Keratinocyte (primary cell): Measurements from ENCODE around the gene DTX4. TPM values are rescaled to one million over a fixed set of nuclear protein-coding genes. Genes with fewer than 3 reads are reported as not detected.

Experiments used
- DNase-seq: peaks from one replicate; pipeline ENCODE4 v3.0.0-alpha.2; 2011; ENCODE audit warnings: low read depth, missing footprints, low spot score
- FAIRE-seq: peaks from 2 replicates; lab custom pipeline; 2011; peaks lifted over from hg19 to GRCh38; lab: Jason Lieb, UNC
- H2AFZ ChIP-seq: 2 replicates; pipeline ENCODE4 v1.6.0; 2012; ENCODE audit warnings: low read length, control low read depth, inconsistent platforms; ENCODE audit not compliant: control insufficient read depth
- H3K27ac ChIP-seq: 2 replicates; pipeline ENCODE4 v1.5.1; 2011; ENCODE audit warnings: low read length; ENCODE audit not compliant: control insufficient read depth, insufficient read depth
- H3K27me3 ChIP-seq: 3 replicates; pipeline ENCODE4 v1.6.0; 2011; ENCODE audit warnings: low read length; ENCODE audit not compliant: control insufficient read depth, insufficient read depth; ENCODE audit errors: extremely low read depth
- H3K36me3 ChIP-seq, 2 experiments: 2 replicates in 1 of 2; 3 replicates in 1 of 2; pipeline ENCODE4 v1.5.1; 2011; ENCODE audit warnings: low read length in 2 of 2, mild to moderate bottlenecking in 1 of 2; ENCODE audit not compliant: control insufficient read depth in 2 of 2, insufficient read depth in 2 of 2; ENCODE audit errors: extremely low read depth in 1 of 2
- H3K4me1 ChIP-seq: 3 replicates; pipeline ENCODE4 v1.5.1; 2011; ENCODE audit warnings: low read length; ENCODE audit not compliant: control insufficient read depth, insufficient read depth; ENCODE audit errors: extremely low read depth
- H3K4me2 ChIP-seq: 3 replicates; pipeline ENCODE4 v1.6.0; 2011; ENCODE audit warnings: low read depth, low read length; ENCODE audit not compliant: control insufficient read depth, insufficient read depth; ENCODE audit errors: extremely low read depth
- H3K4me3 ChIP-seq, 3 experiments: fragments of 200-600 bp in 1 of 3; sonication (generic) in 1 of 3; 2 replicates in 2 of 3; 3 replicates in 1 of 3; pipeline ENCODE4 v1.5.1; 2011 to 2016; ENCODE audit warnings: low read length in 3 of 3, mild to moderate bottlenecking in 3 of 3, control low read depth in 2 of 3, inconsistent platforms in 1 of 3, low read depth in 1 of 3, mixed read lengths in 1 of 3, mixed run types in 1 of 3, moderate library complexity in 1 of 3; ENCODE audit not compliant: control insufficient read depth in 2 of 3, insufficient read depth in 2 of 3; ENCODE audit errors: extremely low read depth in 1 of 3
- H3K79me2 ChIP-seq: 2 replicates; pipeline ENCODE4 v1.6.0; 2012; ENCODE audit warnings: low read length; ENCODE audit not compliant: control insufficient read depth, insufficient read depth
- H3K9ac ChIP-seq: 3 replicates; pipeline ENCODE4 v1.6.0; 2011; ENCODE audit warnings: low read length; ENCODE audit not compliant: control insufficient read depth, insufficient read depth; ENCODE audit errors: extremely low read depth
- H3K9me1 ChIP-seq: 3 replicates; pipeline ENCODE4 v1.6.0; 2011; ENCODE audit warnings: low read length; ENCODE audit not compliant: control insufficient read depth, insufficient read depth; ENCODE audit errors: extremely low read depth
- H3K9me3 ChIP-seq: 2 replicates; pipeline ENCODE4 v1.5.1; 2012; ENCODE audit warnings: low read depth, low read length; ENCODE audit not compliant: control insufficient read depth
- H4K20me1 ChIP-seq: 3 replicates; pipeline ENCODE4 v1.6.0; 2011; ENCODE audit warnings: low read length; ENCODE audit not compliant: control insufficient read depth, insufficient read depth; ENCODE audit errors: extremely low read depth
- EZH2 ChIP-seq: IDR thresholded peaks from one replicate; pipeline ENCODE4 v1.6.1; 2012; ENCODE audit warnings: inconsistent platforms, mild to moderate bottlenecking, low read length, moderate library complexity
- dilution Hi-C: fragments of 300-500 bp; cut with MboI; formaldehyde crosslinking; loops from one replicate; pipeline ENCODE4 v1.7.0; 2020; ENCODE audit warnings: low sequenced_read_pairs; ENCODE audit not compliant: extremely low pct_ligation_motif_present
- polyA plus RNA-seq, 5 experiments: library from polyadenylated mRNA; depleted of rRNA in 3 of 5; stranded (reverse) in 3 of 5; stranded (forward) in 1 of 5; unstranded in 1 of 5; fragments of >200 nt; gene quantifications; 1 replicate in 1 of 5; 2 replicates in 3 of 5; 3 replicates in 1 of 5; pipeline versions ENCODE4 v1.2.1 to v1.2.3, GENCODE V29; 2011 to 2012; ENCODE audit warnings: missing spikeins in 2 of 5, low read depth in 1 of 5, low replicate concordance in 1 of 5
- TF ChIP-seq, protein P1 (sequence below), 3 experiments: IDR thresholded peaks in 1 of 3; conservative IDR thresholded peaks in 1 of 3; optimal IDR thresholded peaks in 1 of 3; 2 replicates in 2 of 3; 3 replicates in 1 of 3; pipeline versions ENCODE3 to v1.5.1; 2011; ENCODE audit warnings: low read length in 3 of 3, mild to moderate bottlenecking in 3 of 3, moderate library complexity in 2 of 3, control low read depth in 1 of 3, inconsistent platforms in 1 of 3; ENCODE audit not compliant: insufficient read depth in 2 of 3; ENCODE audit errors: extremely low read depth in 1 of 3

DTX4 gene
- polyA plus RNA-seq, 1 donor (not counting 4 experiments of a cell fraction or from before 2014, with no cell fraction given), result 1.6 TPM

DNA sequence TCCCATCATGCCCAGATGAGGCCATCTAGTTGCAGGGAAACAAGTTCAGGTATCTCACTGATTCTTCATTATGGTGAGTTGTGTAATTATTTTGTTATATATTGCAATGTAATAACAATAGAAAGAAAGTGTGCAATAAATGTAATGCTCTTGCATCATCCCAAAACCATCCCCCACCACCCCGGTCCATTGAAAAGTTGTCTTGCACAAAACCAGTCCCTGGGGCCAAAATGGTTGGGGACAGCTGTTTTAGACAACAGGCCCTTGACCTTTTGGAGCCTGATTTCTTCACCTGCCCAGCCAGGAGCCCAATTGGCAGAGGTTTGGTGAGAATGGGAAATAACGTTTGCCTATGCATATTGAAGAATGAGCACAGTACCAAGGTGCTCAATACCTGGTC, 24.8 kb downstream of the DTX4 start:
- no peaks in the 10 kb centered on the region for H3K27me3 ChIP-seq
- H3K9me1 ChIP-seq, result no peaks in the 10 kb centered on the region
- no peaks in the 10 kb centered on the region for H4K20me1 ChIP-seq
- no peak for TF ChIP-seq EZH2
- TF ChIP-seq, protein P1, sequence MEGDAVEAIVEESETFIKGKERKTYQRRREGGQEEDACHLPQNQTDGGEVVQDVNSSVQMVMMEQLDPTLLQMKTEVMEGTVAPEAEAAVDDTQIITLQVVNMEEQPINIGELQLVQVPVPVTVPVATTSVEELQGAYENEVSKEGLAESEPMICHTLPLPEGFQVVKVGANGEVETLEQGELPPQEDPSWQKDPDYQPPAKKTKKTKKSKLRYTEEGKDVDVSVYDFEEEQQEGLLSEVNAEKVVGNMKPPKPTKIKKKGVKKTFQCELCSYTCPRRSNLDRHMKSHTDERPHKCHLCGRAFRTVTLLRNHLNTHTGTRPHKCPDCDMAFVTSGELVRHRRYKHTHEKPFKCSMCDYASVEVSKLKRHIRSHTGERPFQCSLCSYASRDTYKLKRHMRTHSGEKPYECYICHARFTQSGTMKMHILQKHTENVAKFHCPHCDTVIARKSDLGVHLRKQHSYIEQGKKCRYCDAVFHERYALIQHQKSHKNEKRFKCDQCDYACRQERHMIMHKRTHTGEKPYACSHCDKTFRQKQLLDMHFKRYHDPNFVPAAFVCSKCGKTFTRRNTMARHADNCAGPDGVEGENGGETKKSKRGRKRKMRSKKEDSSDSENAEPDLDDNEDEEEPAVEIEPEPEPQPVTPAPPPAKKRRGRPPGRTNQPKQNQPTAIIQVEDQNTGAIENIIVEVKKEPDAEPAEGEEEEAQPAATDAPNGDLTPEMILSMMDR (optimal IDR thresholded peaks at IDR 0.05 in 1 of 3, IDR thresholded peaks at IDR 0.05 in 1 of 3, conservative IDR thresholded peaks at IDR 0.05 in 1 of 3; ENCODE audit: extremely low read depth in 1 of 3, insufficient read depth in 2 of 3, low read length in 3 of 3), result no peak
- DNase-seq (no peak), FAIRE-seq (no peak)
- H3K9me3 ChIP-seq, result no peaks in the 10 kb centered on the region
- no peak overlapping the region for H3K4me3 ChIP-seq
- no peaks in the 10 kb centered on the region for H3K79me2 ChIP-seq
- H3K36me3 ChIP-seq, result peaks cover 2 to 12% of the 10 kb centered on the region in 2 experiments
- dilution Hi-C loops, result no loop called here
- H3K27ac ChIP-seq, result no peak overlapping the region
- H3K4me2 ChIP-seq, result no peak overlapping the region
- peaks cover 3% of the 10 kb centered on the region for H3K4me1 ChIP-seq
- no peak overlapping the region for H2AFZ ChIP-seq
- no peak overlapping the region for H3K9ac ChIP-seq

DNA sequence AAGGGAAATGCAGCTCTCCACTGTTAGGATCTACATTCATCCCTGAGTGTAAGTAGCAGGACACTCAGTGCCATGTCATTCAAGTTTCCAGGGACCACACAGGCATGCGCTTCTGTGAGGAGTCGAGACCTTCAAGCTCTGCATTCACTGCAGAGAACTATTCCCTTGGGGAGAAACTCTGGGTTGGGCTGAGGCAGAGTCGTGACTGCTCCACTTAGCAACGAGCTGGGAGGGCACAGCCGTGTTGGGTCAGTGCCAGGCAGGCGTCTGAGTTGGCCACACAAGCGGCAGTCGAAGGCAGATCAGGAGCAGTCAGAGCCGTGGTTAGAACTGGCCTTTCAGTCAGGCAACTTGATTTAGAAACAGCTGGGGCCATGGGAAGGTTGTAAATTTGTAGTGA, 26.1 kb downstream of the DTX4 start:
- no peak overlapping the region for H3K27ac ChIP-seq
- TF ChIP-seq EZH2, result no peak
- TF ChIP-seq, protein P1 (optimal IDR thresholded peaks at IDR 0.05 in 1 of 3, IDR thresholded peaks at IDR 0.05 in 1 of 3, conservative IDR thresholded peaks at IDR 0.05 in 1 of 3; ENCODE audit: extremely low read depth in 1 of 3, insufficient read depth in 2 of 3, low read length in 3 of 3), result no peak
- H3K79me2 ChIP-seq, result no peaks in the 10 kb centered on the region
- peaks cover 3% of the 10 kb centered on the region for H3K4me1 ChIP-seq
- no peak for DNase-seq
- no peak overlapping the region for H3K4me2 ChIP-seq
- no peaks in the 10 kb centered on the region for H3K9me3 ChIP-seq
- H3K9ac ChIP-seq, result no peak overlapping the region
- no peak overlapping the region for H2AFZ ChIP-seq
- peaks cover 2 to 12% of the 10 kb centered on the region in 2 experiments for H3K36me3 ChIP-seq
- no peaks in the 10 kb centered on the region for H4K20me1 ChIP-seq
- H3K4me3 ChIP-seq, result no peak overlapping the region
- no peaks in the 10 kb centered on the region for H3K27me3 ChIP-seq
- dilution Hi-C loops, result no loop called here
- no peaks in the 10 kb centered on the region for H3K9me1 ChIP-seq
- FAIRE-seq, result no peak
